Chondrocyte (in vitro differentiated cells): ENCODE data around the gene COQ10A. TPM values are rescaled to one million over a fixed set of nuclear protein-coding genes. Genes with fewer than 3 reads are reported as not detected.
A peak's percentile ranks its signal among the peaks of the same experiment; 100 is the strongest.

Experiments
- DNase-seq: peaks from one replicate; pipeline ENCODE4 v3.0.0; 2021; ENCODE audit warnings: mixed read lengths, low spot score
- H3K27ac Mint-ChIP-seq: one replicate; pipeline ENCODE4 v1.8.0; 2021; ENCODE audit warnings: mild to moderate bottlenecking, moderate library complexity, mixed read lengths; ENCODE audit not compliant: unreplicated experiment
- H3K27me3 Mint-ChIP-seq: 2 replicates; pipeline ENCODE4 v1.8.0; 2021; ENCODE audit warnings: low read depth, mixed read lengths
- H3K36me3 Mint-ChIP-seq: 2 replicates; pipeline ENCODE4 v1.8.0; 2021; ENCODE audit warnings: low read depth, mixed read lengths
- H3K4me1 Mint-ChIP-seq: 2 replicates; pipeline ENCODE4 v1.8.0; 2021; ENCODE audit warnings: low read depth, mild to moderate bottlenecking, mixed read lengths
- H3K4me3 Mint-ChIP-seq: one replicate; pipeline ENCODE4 v1.8.0; 2021; ENCODE audit warnings: mild to moderate bottlenecking, moderate library complexity, mixed read lengths; ENCODE audit not compliant: unreplicated experiment
- H3K9me3 Mint-ChIP-seq: 2 replicates; pipeline ENCODE4 v1.8.0; 2021; ENCODE audit warnings: low read depth, mixed read lengths
- total RNA-seq: library from RNA; stranded (reverse); gene quantifications from 3 replicates; pipeline ENCODE4 v1.2.1, GENCODE V29; 2021
- TF ChIP-seq, protein P1 (sequence below): fragments of 200-600 bp; sonication (generic); IDR thresholded peaks from 2 replicates; pipeline ENCODE4 v1.5.0; 2021; ENCODE audit warnings: antibody characterized with exemption, mild to moderate bottlenecking, moderate library complexity

The COQ10A gene
- total RNA-seq, 1 donor from 2014 or later: 9.8 TPM

DNA sequence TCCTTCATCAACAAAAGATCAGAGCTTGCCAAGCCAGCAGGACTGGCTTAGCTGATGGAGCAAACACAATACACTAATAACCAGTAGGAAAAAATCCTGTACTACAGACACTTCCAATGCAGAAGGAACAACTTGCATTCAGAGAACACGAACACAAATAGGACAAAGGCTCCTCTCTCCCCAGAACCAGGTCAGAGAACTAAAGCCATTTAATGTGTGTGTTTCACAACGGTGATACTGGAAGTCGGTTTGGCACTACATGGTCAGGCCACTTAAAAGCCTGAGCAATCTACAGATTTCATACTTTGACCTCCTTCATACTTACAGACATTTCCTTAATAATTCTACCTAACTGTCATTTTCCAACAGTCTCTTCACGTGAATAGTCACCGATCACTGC is 27.1 kb downstream of the COQ10A start:
- Mint-ChIP-seq H3K27me3 (no peaks in the 10 kb centered on the region), H3K4me1 (peaks cover 23% of the 10 kb centered on the region), H3K36me3 (peaks cover 3% of the 10 kb centered on the region), H3K27ac (no peak overlapping the region), H3K9me3 (no peaks in the 10 kb centered on the region), H3K4me3 (no peak overlapping the region)
- TF ChIP-seq, protein P1, sequence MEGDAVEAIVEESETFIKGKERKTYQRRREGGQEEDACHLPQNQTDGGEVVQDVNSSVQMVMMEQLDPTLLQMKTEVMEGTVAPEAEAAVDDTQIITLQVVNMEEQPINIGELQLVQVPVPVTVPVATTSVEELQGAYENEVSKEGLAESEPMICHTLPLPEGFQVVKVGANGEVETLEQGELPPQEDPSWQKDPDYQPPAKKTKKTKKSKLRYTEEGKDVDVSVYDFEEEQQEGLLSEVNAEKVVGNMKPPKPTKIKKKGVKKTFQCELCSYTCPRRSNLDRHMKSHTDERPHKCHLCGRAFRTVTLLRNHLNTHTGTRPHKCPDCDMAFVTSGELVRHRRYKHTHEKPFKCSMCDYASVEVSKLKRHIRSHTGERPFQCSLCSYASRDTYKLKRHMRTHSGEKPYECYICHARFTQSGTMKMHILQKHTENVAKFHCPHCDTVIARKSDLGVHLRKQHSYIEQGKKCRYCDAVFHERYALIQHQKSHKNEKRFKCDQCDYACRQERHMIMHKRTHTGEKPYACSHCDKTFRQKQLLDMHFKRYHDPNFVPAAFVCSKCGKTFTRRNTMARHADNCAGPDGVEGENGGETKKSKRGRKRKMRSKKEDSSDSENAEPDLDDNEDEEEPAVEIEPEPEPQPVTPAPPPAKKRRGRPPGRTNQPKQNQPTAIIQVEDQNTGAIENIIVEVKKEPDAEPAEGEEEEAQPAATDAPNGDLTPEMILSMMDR: no peak
- DNase-seq: no peak

DNA sequence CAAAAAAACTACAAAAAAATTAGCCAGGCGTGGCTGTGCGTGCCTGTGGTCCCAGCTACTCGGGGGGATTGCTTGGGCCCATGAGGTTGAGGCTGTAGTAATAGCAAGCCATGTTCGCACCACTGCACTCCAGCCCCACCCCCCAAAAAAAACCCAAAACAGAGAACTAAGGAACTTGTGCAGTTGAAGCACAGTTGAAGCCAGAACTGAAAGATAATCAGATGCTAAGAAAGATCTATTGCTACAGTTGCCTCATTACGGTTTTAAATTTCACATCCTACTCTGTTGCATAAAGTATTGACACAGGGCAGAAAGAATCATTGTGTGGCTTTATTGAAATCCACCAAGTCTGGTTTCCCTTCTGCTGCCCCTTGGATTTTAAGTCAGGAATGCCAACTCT is 29.6 kb downstream of the COQ10A start:
- H3K36me3 Mint-ChIP-seq: peaks cover 1% of the 10 kb centered on the region

DNA sequence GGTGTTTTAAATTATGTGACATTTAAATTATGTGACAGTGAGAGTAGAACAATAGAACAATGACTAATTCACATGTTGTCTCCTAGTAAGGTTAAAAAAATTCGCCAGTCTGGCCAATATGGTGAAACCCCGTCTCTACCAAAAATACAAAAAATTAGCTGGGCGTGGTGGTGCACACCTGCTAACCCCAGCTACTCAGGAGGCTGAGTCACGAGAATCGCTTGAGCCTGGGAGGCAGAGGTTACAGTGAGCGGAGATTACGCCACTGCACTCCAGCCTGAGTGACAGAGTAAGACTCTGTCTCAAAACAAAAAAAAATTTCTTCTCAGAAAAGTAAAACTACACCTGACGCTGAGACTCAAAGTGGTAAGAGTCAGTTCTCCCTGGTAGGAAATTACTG is 30.7 kb downstream of the COQ10A start:
- H3K9me3 Mint-ChIP-seq: no peaks in the 10 kb centered on the region
- H3K36me3 Mint-ChIP-seq: peaks cover 1% of the 10 kb centered on the region
- H3K27ac Mint-ChIP-seq: peak overlapping the region; percentile 51
- H3K27me3 Mint-ChIP-seq: no peaks in the 10 kb centered on the region
- H3K4me3 Mint-ChIP-seq: no peak overlapping the region
- TF ChIP-seq, protein P1: no peak
- peaks cover 44% of the 10 kb centered on the region for H3K4me1 Mint-ChIP-seq
- DNase-seq: no peak

More for the DNA sequence above, 29.6 kb downstream of the COQ10A start:
- TF ChIP-seq, protein P1: no peak
- DNase-seq: no peak
- Mint-ChIP-seq H3K27ac (peak overlapping the region; percentile 51), H3K27me3 (no peaks in the 10 kb centered on the region), H3K4me1 (peaks cover 42% of the 10 kb centered on the region), H3K4me3 (no peak overlapping the region), H3K9me3 (no peaks in the 10 kb centered on the region)

DNA sequence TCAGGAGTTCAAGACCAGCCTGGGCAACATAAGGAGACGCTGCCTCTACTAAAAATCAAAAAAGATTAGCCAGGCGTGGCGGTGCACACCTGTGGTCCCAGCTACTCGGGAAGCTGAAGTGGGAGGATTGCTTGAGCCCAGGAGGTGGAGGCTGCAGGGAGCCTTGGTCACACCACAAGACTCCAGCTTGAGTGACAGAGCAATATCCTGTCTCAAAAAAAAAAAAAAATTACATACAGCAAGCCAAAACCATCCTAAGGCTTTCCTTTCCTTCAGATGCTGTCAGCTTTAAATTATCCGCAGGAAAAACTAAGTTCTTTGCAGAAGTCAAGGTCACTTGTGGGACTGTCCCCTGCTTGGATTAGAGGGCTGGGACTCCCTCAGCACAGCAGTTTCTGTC is 32.1 kb downstream of the COQ10A start:
- TF ChIP-seq, protein P1: no peak
- Mint-ChIP-seq H3K9me3 (no peaks in the 10 kb centered on the region), H3K4me1 (peaks cover 44% of the 10 kb centered on the region), H3K4me3 (peak overlapping the region; percentile 94), H3K36me3 (no peaks in the 10 kb centered on the region), H3K27ac (peak overlapping the region; percentile 42), H3K27me3 (no peaks in the 10 kb centered on the region)
- no peak for DNase-seq

DNA sequence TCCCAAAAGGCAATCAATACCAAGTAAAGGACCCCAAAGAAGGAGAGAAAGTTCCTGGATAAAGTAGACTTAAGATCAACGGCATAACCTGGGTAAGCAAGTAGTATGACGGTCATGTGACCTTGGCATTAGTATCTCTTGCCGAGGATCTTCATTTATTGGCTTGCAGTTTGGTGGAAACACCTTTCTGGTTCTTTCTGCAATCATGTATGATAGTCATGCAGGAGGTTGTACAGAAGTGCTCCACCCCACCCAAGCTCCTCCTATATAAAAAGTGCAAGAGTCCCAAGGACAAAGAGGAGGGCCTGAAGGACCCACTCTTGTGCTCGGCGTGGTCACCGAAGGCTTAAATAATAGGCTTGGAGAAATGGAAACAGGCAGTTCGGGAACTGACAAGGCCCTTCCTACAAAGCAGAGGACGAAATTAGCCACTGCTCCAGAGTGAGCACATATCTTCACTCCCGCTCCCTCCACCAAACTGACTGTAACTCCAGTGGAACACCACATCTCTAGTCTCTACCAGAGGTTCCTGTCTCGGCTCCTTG is 32.6 kb downstream of the COQ10A start:
- TF ChIP-seq, protein P1: no peak
- H3K36me3 Mint-ChIP-seq: no peaks in the 10 kb centered on the region
- no peaks in the 10 kb centered on the region for H3K27me3 Mint-ChIP-seq
- H3K4me3 Mint-ChIP-seq: peak overlapping the region; percentile 94
- DNase-seq: no peak
- H3K9me3 Mint-ChIP-seq: no peaks in the 10 kb centered on the region
- peak overlapping the region; percentile 95 for H3K27ac Mint-ChIP-seq
- peaks cover 44% of the 10 kb centered on the region for H3K4me1 Mint-ChIP-seq
